ENCODE data around the gene RASGEF1B.

RASGEF1B gene

DNA sequence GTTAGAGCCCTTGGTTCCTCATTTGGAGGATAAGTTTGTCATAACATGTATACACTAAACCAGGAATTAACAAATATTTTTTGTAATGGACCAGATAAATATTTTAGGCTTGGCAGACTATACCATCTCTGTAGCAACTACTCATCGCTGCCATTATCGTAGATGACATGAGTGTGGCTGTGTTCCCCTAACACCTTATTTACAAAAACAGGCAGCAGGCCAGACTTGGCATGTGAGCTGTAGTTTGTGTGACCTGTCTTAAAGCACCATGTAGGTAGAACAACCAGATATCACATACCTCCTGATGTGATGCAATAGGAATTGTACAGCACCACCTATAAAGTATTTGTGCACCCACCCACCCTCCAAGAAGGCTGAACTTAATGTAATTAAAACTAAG, 82.0 kb downstream of the RASGEF1B start:
- DNase-seq = no peak

DNA sequence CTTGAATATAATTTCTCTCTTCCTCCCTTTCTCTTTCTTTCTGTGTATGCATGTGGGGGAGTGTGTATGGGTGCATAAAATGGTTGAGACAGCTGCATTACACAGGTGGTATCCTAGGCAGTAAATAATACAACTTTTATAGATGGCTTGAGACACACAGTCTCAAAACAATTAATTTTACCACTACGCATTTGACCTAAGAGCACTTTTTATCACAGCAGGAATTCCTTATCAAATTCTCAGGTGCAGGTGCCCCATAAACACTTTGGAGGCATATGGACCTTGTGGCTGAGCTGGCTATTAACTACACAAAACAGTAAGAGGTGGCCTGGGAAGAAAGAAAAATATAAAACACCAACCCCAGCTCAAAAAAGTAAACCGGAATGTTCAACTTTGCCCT, 91.3 kb downstream of the RASGEF1B start:
- DNase-seq = no peak

DNA sequence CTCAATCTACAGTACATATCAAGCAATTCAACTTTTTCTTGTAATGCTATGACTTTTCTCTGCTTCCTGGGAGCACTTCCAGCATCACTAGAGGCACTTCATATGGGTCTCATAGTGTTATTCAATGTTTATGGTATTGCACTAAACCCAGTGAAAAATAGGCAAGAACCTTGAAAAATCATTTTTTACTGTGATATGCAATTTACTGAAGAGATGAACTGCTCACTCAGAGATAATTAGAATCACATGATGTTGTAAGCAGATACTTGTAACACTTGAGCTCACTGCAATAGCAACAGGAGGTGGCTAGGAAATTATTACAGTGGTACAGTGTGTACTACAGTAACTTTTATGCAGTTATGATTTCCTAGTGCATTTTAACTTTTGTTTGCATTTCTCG, 93.3 kb downstream of the RASGEF1B start:
- no peak for DNase-seq

DNA sequence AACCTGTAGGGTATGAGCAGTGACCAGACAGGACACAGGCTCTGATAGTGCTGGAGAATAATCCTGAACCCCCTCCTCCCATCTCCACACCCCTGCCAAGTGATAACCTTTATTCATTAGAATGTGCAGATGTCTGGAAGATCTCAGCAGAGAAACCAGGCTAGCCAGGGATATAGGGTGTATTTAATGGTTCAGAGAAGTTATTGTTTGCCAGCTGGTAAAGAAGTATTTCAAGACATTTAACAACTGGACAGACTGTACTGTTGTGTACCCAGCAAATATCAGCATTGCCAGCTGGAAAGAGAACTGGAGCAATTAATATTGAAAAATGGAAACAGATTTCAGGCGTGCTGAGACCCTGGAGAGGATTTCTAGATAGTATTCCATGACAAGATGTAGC, 94.5 kb downstream of the RASGEF1B start:
- DNase-seq = no peak

DNA sequence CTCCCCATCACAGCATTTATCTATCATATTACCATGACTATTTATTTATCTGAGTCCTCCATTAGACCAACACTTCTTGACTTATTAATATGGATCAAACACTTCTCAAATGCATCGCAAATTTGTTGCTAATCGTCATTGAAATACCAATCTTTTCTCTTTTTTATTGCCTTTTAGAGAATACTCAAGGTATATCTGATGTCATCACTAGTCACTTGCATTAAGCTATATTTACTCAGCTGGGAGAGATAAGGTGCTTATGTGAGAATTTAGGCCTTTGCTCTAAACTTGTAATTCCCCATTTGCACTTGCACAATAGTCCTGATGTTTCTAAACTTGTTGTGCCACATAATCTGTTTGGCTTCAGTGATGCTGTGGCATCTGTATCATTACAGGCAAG, 95.0 kb downstream of the RASGEF1B start:
- no peak for DNase-seq
